ENCODE measurements around the gene ZNF580.

DNA sequence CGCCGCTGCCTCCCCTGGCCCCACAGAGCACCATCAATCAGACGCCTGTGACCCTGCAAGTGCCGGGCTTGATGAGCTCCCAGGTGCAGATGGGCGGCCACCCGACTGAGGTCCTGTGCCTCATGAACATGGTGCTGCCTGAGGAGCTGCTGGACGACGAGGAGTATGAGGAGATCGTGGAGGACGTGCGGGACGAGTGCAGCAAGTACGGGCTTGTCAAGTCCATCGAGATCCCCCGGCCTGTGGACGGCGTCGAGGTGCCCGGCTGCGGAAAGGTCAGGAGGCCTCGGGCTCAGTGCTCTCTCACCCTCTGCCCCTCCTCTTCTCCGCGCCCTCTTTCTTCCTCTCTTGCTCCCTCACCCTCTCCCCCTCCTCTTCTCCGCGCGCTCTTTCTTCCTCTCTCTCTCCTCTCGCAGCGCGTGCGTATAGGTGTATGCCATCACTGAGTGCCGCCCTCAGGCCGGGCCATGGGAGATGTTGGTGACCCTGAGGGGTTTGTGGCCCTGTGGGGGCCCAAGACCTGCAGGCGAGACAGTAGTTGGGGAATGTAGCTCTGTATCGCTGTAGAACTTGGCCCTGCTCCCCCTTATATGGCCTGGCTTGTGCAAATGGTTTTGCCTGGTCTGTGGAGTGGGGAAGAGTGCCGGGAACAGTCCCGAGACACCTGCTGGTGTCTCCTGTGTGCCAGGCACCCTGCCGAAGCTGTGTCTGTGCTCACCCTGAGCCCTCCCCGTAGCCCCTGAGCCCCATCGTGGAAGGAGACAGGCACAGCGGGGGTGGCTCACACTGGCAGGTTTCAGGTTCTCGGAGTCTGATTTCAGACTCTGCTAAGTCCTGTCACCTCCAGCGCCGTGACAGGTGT, 28.8 kb downstream of the ZNF580 start:
- TF ChIP-seq, protein P1, sequence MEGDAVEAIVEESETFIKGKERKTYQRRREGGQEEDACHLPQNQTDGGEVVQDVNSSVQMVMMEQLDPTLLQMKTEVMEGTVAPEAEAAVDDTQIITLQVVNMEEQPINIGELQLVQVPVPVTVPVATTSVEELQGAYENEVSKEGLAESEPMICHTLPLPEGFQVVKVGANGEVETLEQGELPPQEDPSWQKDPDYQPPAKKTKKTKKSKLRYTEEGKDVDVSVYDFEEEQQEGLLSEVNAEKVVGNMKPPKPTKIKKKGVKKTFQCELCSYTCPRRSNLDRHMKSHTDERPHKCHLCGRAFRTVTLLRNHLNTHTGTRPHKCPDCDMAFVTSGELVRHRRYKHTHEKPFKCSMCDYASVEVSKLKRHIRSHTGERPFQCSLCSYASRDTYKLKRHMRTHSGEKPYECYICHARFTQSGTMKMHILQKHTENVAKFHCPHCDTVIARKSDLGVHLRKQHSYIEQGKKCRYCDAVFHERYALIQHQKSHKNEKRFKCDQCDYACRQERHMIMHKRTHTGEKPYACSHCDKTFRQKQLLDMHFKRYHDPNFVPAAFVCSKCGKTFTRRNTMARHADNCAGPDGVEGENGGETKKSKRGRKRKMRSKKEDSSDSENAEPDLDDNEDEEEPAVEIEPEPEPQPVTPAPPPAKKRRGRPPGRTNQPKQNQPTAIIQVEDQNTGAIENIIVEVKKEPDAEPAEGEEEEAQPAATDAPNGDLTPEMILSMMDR (IDR thresholded peaks at IDR 0.05), result no peak
- TF ChIP-seq POLR2A (IDR thresholded peaks at IDR 0.05), result no peak
